Measurements from ENCODE around the gene SULT4A1.

GRCh38 chr22:43889201-43889859 is 27.0 kb upstream of the SULT4A1 start:
- no peak for TF ChIP-seq EZH2 (IDR thresholded peaks at IDR 0.05)
- TF ChIP-seq CTCF (IDR thresholded peaks at IDR 0.05 in 2 of 3, conservative IDR thresholded peaks at IDR 0.05 in 1 of 3; ENCODE audit: borderline replicate concordance in 1 of 3, insufficient read depth in 1 of 3, low read depth in 2 of 3, low read length in 2 of 3): no peak
- no peak for TF ChIP-seq SP1 (IDR thresholded peaks at IDR 0.05; ENCODE audit: low read depth)
- TF ChIP-seq TCF7L2 (IDR thresholded peaks at IDR 0.05; ENCODE audit: borderline replicate concordance, extremely low read depth, insufficient read depth, insufficient read length): no peak
- no peak for TF ChIP-seq POLR2A (IDR thresholded peaks at IDR 0.05; ENCODE audit: borderline replicate concordance, extremely low read depth, insufficient read depth, insufficient read length)
- no peak for TF ChIP-seq POLR2AphosphoS5 (IDR thresholded peaks at IDR 0.05; ENCODE audit: low read depth, low read length)
- TF ChIP-seq MAX (IDR thresholded peaks at IDR 0.05): no peak
- TF ChIP-seq, protein P1, sequence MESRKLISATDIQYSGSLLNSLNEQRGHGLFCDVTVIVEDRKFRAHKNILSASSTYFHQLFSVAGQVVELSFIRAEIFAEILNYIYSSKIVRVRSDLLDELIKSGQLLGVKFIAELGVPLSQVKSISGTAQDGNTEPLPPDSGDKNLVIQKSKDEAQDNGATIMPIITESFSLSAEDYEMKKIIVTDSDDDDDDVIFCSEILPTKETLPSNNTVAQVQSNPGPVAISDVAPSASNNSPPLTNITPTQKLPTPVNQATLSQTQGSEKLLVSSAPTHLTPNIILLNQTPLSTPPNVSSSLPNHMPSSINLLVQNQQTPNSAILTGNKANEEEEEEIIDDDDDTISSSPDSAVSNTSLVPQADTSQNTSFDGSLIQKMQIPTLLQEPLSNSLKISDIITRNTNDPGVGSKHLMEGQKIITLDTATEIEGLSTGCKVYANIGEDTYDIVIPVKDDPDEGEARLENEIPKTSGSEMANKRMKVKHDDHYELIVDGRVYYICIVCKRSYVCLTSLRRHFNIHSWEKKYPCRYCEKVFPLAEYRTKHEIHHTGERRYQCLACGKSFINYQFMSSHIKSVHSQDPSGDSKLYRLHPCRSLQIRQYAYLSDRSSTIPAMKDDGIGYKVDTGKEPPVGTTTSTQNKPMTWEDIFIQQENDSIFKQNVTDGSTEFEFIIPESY (IDR thresholded peaks at IDR 0.05; ENCODE audit: extremely low read depth, insufficient replicate concordance, low read length): no peak
- no peak for TF ChIP-seq REST (IDR thresholded peaks at IDR 0.05; ENCODE audit: low read depth)
- TF ChIP-seq EGR1 (IDR thresholded peaks at IDR 0.05; ENCODE audit: low read depth): no peak
- no peak for TF ChIP-seq SRF (IDR thresholded peaks at IDR 0.05; ENCODE audit: low read depth)

Data from HCT116 (cell line).